ENCODE results near the gene GIPR.

Gene GIPR

GRCh38 chr19:45711851-45712698 is 44.1 kb downstream of the GIPR start:
- H3K27me3 ChIP-seq, result no peaks in the 10 kb centered on the region
- H3K27ac ChIP-seq, result no peak overlapping the region
- no peak for TF ChIP-seq CTCF (IDR thresholded peaks at IDR 0.05)
- H3K4me3 ChIP-seq (ENCODE audit: low read depth in 1 of 2, low read length in 1 of 2), result no peak overlapping the region
- H3K4me1 ChIP-seq (ENCODE audit: control insufficient read depth in 1 of 2, insufficient read depth in 1 of 2, low read depth in 1 of 2, low read length in 1 of 2), result peaks cover 10 to 12% of the 10 kb centered on the region in 2 experiments
- H3K36me3 ChIP-seq, result peaks cover 25% of the 10 kb centered on the region
- H3K9me3 ChIP-seq, result no peaks in the 10 kb centered on the region

DNA sequence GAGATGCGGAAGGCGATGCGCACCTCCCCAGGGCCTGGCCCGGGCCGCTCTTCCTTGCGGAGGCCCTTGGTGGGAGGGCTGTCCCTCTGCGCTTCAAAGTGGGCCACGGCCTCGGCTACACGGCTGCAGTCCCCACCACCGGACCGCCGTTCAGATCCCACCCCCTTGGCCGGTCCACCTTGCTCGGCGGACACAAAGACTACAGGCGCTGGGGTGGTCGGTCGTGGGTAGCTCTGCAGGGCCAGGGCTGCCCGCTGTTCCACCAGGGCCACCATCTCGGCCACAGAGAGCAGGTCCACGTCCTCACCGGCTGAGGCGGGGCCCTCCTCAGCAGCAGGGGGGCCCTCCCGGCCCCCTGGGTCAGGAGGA is 44.7 kb downstream of the GIPR start:
- no peaks in the 10 kb centered on the region for H3K9me3 ChIP-seq
- no peak overlapping the region for H3K4me3 ChIP-seq (ENCODE audit: low read depth in 1 of 2, low read length in 1 of 2)
- no peak overlapping the region for H3K27ac ChIP-seq
- H3K4me1 ChIP-seq (ENCODE audit: control insufficient read depth in 1 of 2, insufficient read depth in 1 of 2, low read depth in 1 of 2, low read length in 1 of 2), result peaks cover 13% of the 10 kb centered on the region in 2 experiments
- H3K27me3 ChIP-seq, result no peaks in the 10 kb centered on the region
- peaks cover 25% of the 10 kb centered on the region for H3K36me3 ChIP-seq
- TF ChIP-seq CTCF (IDR thresholded peaks at IDR 0.05), result no peak

- Histone ChIP-seq H3K36me3 (peaks cover 25% of the 10 kb centered on the region), H3K4me3 (ENCODE audit: low read depth in 1 of 2, low read length in 1 of 2) (no peak overlapping the region), H3K9me3 (no peaks in the 10 kb centered on the region), H3K4me1 (ENCODE audit: control insufficient read depth in 1 of 2, insufficient read depth in 1 of 2, low read depth in 1 of 2, low read length in 1 of 2) (peaks cover 17 to 18% of the 10 kb centered on the region in 2 experiments), H3K27me3 (no peaks in the 10 kb centered on the region), H3K27ac (no peak overlapping the region)
- no peak for TF ChIP-seq CTCF (IDR thresholded peaks at IDR 0.05)
Observed at GRCh38 chr19:45713141-45713540, 45.1 kb downstream of the GIPR start.

- H3K36me3 ChIP-seq, result peaks cover 25% of the 10 kb centered on the region
- no peak overlapping the region for H3K4me3 ChIP-seq (ENCODE audit: low read depth in 1 of 2, low read length in 1 of 2)
- H3K27me3 ChIP-seq, result no peaks in the 10 kb centered on the region
- H3K9me3 ChIP-seq, result no peaks in the 10 kb centered on the region
- H3K4me1 ChIP-seq (ENCODE audit: control insufficient read depth in 1 of 2, insufficient read depth in 1 of 2, low read depth in 1 of 2, low read length in 1 of 2), result peaks cover 22 to 24% of the 10 kb centered on the region in 2 experiments
- no peak for TF ChIP-seq CTCF (IDR thresholded peaks at IDR 0.05)
- no peak overlapping the region for H3K27ac ChIP-seq
Observed at GRCh38 chr19:45715139-45715538, 47.1 kb downstream of the GIPR start.

DNA sequence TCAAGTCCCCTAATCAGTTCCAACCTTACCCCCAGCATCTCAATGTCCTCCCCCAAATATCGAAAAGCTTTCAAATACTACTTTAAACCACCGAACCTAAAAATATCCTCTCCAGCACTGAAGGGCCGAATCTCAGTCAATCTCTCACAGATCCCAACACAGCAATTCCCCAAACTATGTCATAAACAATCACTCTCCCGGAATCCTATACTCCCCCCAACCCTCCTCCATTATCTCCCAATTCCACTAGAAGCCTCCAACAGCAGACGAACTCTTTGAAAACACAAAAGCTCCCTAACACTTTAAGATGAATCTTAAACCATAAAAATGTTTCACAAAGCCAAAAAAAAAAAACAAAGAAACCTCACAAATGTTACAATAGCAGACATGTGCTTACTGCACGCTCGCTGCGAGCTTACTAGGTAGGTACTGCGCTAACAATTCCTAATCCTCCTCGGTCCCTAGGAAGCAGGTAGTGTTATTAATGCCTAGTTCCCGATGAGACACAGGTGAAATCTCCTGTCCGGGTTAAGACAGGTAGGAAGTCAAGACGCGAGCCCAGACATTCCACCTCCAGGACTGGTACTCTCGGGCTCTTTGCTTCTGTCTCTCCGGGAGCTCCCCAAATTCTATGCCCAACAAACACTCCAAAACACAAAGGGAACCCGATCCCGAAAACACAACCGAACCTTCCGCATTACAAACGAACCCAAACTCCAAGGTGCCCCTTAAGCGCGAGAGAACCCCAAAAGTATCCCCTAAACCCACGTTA is 48.5 kb downstream of the GIPR start:
- no peaks in the 10 kb centered on the region for H3K9me3 ChIP-seq
- H3K4me3 ChIP-seq (ENCODE audit: low read depth in 1 of 2, low read length in 1 of 2), result peak overlapping the region; percentile 74 to 83
- peaks cover 18% of the 10 kb centered on the region for H3K36me3 ChIP-seq
- H3K27me3 ChIP-seq, result no peaks in the 10 kb centered on the region
- peak overlapping the region; percentile 97 for H3K27ac ChIP-seq
- H3K4me1 ChIP-seq (ENCODE audit: control insufficient read depth in 1 of 2, insufficient read depth in 1 of 2, low read depth in 1 of 2, low read length in 1 of 2), result peaks cover 22 to 32% of the 10 kb centered on the region in 2 experiments
- no peak for TF ChIP-seq CTCF (IDR thresholded peaks at IDR 0.05)

All from neutrophil (primary cell).